Mononuclear cell (primary cell): Measurements from ENCODE around the gene DTL. TPM values are rescaled to one million over a fixed set of nuclear protein-coding genes. Genes with fewer than 3 reads are reported as not detected.

ENCODE experiments used
- H3K27me3 ChIP-seq: 2 replicates; pipeline ENCODE4 v1.6.0; 2011; ENCODE audit warnings: low read length, control low read depth; ENCODE audit not compliant: insufficient read depth
- H3K4me1 ChIP-seq: 2 replicates; pipeline ENCODE4 v1.5.1; 2011; ENCODE audit warnings: mild to moderate bottlenecking, low read length, control low read depth; ENCODE audit not compliant: insufficient read depth
- H3K4me3 ChIP-seq: 2 replicates; pipeline ENCODE4 v1.5.1; 2011; ENCODE audit warnings: mild to moderate bottlenecking, low read length, moderate library complexity
- H3K9me3 ChIP-seq: 2 replicates; pipeline ENCODE4 v1.5.1; 2011; ENCODE audit warnings: low read depth, mild to moderate bottlenecking, control low read depth, low read length
- total RNA-seq: library from RNA; depleted of rRNA; stranded (reverse); fragments of >200 nt; gene quantifications from one replicate; pipeline ENCODE4 v1.2.3, GENCODE V29; 2012

The DTL gene
- total RNA-seq, 1 donor = 0.52 TPM

GRCh38 chr1:212152869-212153268, 117.3 kb downstream of the DTL start:
- H3K4me3 ChIP-seq = no peak overlapping the region
- no peaks in the 10 kb centered on the region for H3K27me3 ChIP-seq
- H3K9me3 ChIP-seq = no peaks in the 10 kb centered on the region
- no peaks in the 10 kb centered on the region for H3K4me1 ChIP-seq

GRCh38 chr1:212153635-212154034, 118.1 kb downstream of the DTL start:
- H3K9me3 ChIP-seq = no peaks in the 10 kb centered on the region
- no peak overlapping the region for H3K4me3 ChIP-seq
- no peaks in the 10 kb centered on the region for H3K27me3 ChIP-seq
- no peaks in the 10 kb centered on the region for H3K4me1 ChIP-seq

Other genes with a start within 250 kb of the DTL start
- gene LPGAT1, start 205.0 kb upstream of the DTL start, total RNA-seq = 35.4 TPM
- gene INTS7, start 191 bp upstream of the DTL start, total RNA-seq = 3.8 TPM
- 56.6 TPM for gene PPP2R5A, start 249.7 kb downstream of the DTL start, total RNA-seq